ENCODE measurements around the gene UROS. TPM values are rescaled to one million over a fixed set of nuclear protein-coding genes. Genes with fewer than 3 reads are reported as not detected.

The UROS gene
- total RNA-seq, 1 donor from 2014 or later, result 36.1 TPM

GRCh38 chr10:125788156-125789034, 34.7 kb downstream of the UROS start:
- DNase-seq (ENCODE audit: low spot score), result no peak

GRCh38 chr10:125785791-125786190, 37.3 kb downstream of the UROS start:
- no peak for DNase-seq (ENCODE audit: low spot score)

GRCh38 chr10:125783957-125784356, 39.1 kb downstream of the UROS start:
- DNase-seq (ENCODE audit: low spot score), result no peak

GRCh38 chr10:125783408-125783807, 39.6 kb downstream of the UROS start:
- DNase-seq (ENCODE audit: low spot score), result no peak

- no peak for DNase-seq (ENCODE audit: low spot score)
These were observed 40.4 kb downstream of the UROS start for GRCh38 chr10:125782616-125783015.

GRCh38 chr10:125782054-125782453, 41.0 kb downstream of the UROS start:
- DNase-seq (ENCODE audit: low spot score), result no peak

GRCh38 chr10:125781374-125781773, 41.7 kb downstream of the UROS start:
- no peak for DNase-seq (ENCODE audit: low spot score)

GRCh38 chr10:125779403-125780327, 43.4 kb downstream of the UROS start:
- DNase-seq (ENCODE audit: low spot score), result no peak

GRCh38 chr10:125778556-125778955, 44.5 kb downstream of the UROS start:
- DNase-seq (ENCODE audit: low spot score), result no peak

GRCh38 chr10:125777806-125778205, 45.3 kb downstream of the UROS start:
- no peak for DNase-seq (ENCODE audit: low spot score)

GRCh38 chr10:125775491-125776106, 47.5 kb downstream of the UROS start, which contains the start of gene MMP21:
TSS of gene MMP21 (minus strand) at chr10:125775821. CDS start at chr10:125775821, 0 bp downstream.
- DNase-seq (ENCODE audit: low spot score), result no peak

GRCh38 chr10:125774581-125775191, 48.4 kb downstream of the UROS start:
- no peak for DNase-seq (ENCODE audit: low spot score)

GRCh38 chr10:125773687-125774543, 49.1 kb downstream of the UROS start:
- no peak for DNase-seq (ENCODE audit: low spot score)

GRCh38 chr10:125772864-125773180, 50.2 kb downstream of the UROS start:
- no peak for DNase-seq (ENCODE audit: low spot score)

GRCh38 chr10:125772112-125772863, 50.8 kb downstream of the UROS start:
- no peak for DNase-seq (ENCODE audit: low spot score)

- no peak for DNase-seq (ENCODE audit: low spot score)
These were observed 52.2 kb downstream of the UROS start for GRCh38 chr10:125770844-125771243.

- DNase-seq (ENCODE audit: low spot score), result no peak
These were observed 53.9 kb downstream of the UROS start for GRCh38 chr10:125769175-125769574.

- no peak for DNase-seq (ENCODE audit: low spot score)
These were observed 54.7 kb downstream of the UROS start for GRCh38 chr10:125768219-125768855.

GRCh38 chr10:125766511-125766910, 56.5 kb downstream of the UROS start:
- DNase-seq (ENCODE audit: low spot score), result no peak

- no peak for DNase-seq (ENCODE audit: low spot score)
These were observed 57.2 kb downstream of the UROS start for GRCh38 chr10:125765835-125766234.
